OCI-LY3 (cell line): ENCODE data around the gene XYLB.

ENCODE experiments used
- H2AFZ ChIP-seq: fragments of 200-600, 300-600 bp; shearing (Covaris generic); 2 replicates; pipeline ENCODE4 v1.6.0; 2014; ENCODE audit warnings: antibody characterized with exemption, low read depth, low read length
- H3K27ac ChIP-seq: fragments of 200-600, 300-600 bp; sonication (generic); 2 replicates; pipeline ENCODE4 v1.5.1; 2014; ENCODE audit warnings: mild to moderate bottlenecking, low read length, moderate library complexity, mixed read lengths
- H3K27me3 ChIP-seq: fragments of 200-600, 300-600 bp; sonication (generic); 2 replicates; pipeline ENCODE4 v1.6.1; 2014; ENCODE audit warnings: low read depth, low read length, mixed read lengths
- H3K36me3 ChIP-seq: fragments of 200-600, 300-600 bp; sonication (generic); replicated peaks from 2 replicates; pipeline ENCODE3; 2014; ENCODE audit warnings: low read depth, low read length, mixed read lengths
- H3K4me1 ChIP-seq: fragments of 300-600, 200-600 bp; sonication (generic); 2 replicates; pipeline ENCODE4 v1.6.1; 2014; ENCODE audit warnings: low read length, mixed read lengths
- H3K4me2 ChIP-seq: fragments of 200-600, 300-600 bp; sonication (generic); 2 replicates; pipeline ENCODE4 v1.6.1; 2014; ENCODE audit warnings: low read length, mixed read lengths
- H3K4me3 ChIP-seq: fragments of 300-600, 200-600 bp; sonication (generic); 2 replicates; pipeline ENCODE4 v1.5.1; 2014; ENCODE audit warnings: antibody characterized with exemption, mild to moderate bottlenecking, low read length, moderate library complexity
- H3K79me2 ChIP-seq: fragments of 300-600, 200-600 bp; shearing (Covaris generic); 2 replicates; pipeline ENCODE4 v1.6.1; 2014; ENCODE audit warnings: mild to moderate bottlenecking, low read length, mixed read lengths
- H3K9ac ChIP-seq: fragments of 300-600, 200-600 bp; shearing (Covaris generic); 2 replicates; pipeline ENCODE4 v1.6.0; 2014; ENCODE audit warnings: mild to moderate bottlenecking, low read length, moderate library complexity
- H3K9me3 ChIP-seq: fragments of 200-600, 300-600 bp; shearing (Covaris generic); 2 replicates; pipeline ENCODE4 v1.6.1; 2014; ENCODE audit warnings: low read length, mixed read lengths; ENCODE audit not compliant: insufficient read depth
- H4K20me1 ChIP-seq: fragments of 200-600, 300-600 bp; sonication (generic); 2 replicates; pipeline ENCODE4 v1.6.1; 2016; ENCODE audit warnings: low read length, mixed read lengths; ENCODE audit not compliant: insufficient read depth
- EZH2phosphoT487 ChIP-seq: fragments of 200-600 bp; shearing (Covaris generic); IDR thresholded peaks from 2 replicates; pipeline ENCODE4 v1.6.1; 2018; ENCODE audit warnings: antibody characterized with exemption, mixed run types, low read depth
- TF ChIP-seq, protein P1 (sequence below): fragments of 200-600, 300-600 bp; sonication (generic); IDR thresholded peaks from 2 replicates; pipeline ENCODE4 v1.5.1; 2014; ENCODE audit warnings: antibody characterized with exemption, low read length, low read depth

Gene XYLB

GRCh38 chr3:38454884-38455638 lies 108.5 kb downstream of the XYLB start:
- Histone ChIP-seq H2AFZ (no peak overlapping the region), H3K27me3 (no peaks in the 10 kb centered on the region), H3K27ac (no peak overlapping the region), H3K4me3 (peak overlapping the region; percentile 91), H3K4me2 (peak overlapping the region; percentile 74), H3K9ac (peak overlapping the region; percentile 87), H3K4me1 (peaks cover 7% of the 10 kb centered on the region), H3K36me3 (no peaks in the 10 kb centered on the region), H4K20me1 (peaks cover 9% of the 10 kb centered on the region; the same call in 1 of the 2 replicates), H3K79me2 (peaks cover 53% of the 10 kb centered on the region), H3K9me3 (0 out of 2 replicates have a peak, but pooled peaks cover 4% of the 10 kb centered on the region)
- no peak for TF ChIP-seq EZH2phosphoT487
- TF ChIP-seq, protein P1, sequence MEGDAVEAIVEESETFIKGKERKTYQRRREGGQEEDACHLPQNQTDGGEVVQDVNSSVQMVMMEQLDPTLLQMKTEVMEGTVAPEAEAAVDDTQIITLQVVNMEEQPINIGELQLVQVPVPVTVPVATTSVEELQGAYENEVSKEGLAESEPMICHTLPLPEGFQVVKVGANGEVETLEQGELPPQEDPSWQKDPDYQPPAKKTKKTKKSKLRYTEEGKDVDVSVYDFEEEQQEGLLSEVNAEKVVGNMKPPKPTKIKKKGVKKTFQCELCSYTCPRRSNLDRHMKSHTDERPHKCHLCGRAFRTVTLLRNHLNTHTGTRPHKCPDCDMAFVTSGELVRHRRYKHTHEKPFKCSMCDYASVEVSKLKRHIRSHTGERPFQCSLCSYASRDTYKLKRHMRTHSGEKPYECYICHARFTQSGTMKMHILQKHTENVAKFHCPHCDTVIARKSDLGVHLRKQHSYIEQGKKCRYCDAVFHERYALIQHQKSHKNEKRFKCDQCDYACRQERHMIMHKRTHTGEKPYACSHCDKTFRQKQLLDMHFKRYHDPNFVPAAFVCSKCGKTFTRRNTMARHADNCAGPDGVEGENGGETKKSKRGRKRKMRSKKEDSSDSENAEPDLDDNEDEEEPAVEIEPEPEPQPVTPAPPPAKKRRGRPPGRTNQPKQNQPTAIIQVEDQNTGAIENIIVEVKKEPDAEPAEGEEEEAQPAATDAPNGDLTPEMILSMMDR = no peak

DNA sequence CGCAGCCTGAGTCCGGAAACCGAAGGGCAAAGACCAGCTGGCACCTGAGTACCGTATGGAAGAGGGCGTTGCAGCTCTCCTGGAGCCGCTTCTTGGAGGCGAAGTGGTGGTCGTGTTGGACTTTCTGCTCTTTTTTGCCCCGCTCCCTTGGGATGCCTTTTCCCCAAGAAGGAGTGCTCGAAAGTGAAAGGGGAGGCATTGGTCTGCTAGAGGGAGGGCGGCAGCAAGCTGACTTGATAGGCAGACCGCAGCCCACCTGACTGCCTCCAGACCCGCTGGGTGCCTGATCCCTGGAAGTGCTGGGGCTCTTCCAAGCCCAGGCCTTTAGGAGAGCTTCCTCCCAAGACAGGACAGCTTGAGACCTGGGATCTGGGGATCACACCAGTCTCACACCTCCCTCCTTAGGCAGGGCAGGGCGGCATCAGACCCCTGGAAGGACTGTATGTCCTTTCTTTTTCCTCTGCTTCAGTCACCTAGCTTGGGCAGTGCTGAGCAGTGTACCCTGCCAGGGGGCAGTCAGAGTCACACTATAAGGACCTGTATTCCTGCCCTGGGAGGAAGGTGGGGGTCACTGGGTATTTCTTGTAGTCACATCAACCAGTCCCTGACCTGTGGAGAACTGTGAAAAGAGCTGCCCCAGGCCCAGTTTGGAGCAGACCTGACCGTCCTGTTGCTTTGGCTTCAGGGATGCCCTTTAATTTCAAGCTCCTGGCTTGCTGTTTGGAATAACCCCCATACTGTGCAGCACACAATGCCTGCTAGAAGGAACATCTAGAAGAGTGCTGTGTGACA lies 109.2 kb downstream of the XYLB start:
- peaks cover 60% of the 10 kb centered on the region for H3K79me2 ChIP-seq
- TF ChIP-seq, protein P1 = no peak
- no peak for TF ChIP-seq EZH2phosphoT487
- no peak overlapping the region for H3K4me2 ChIP-seq
- no peaks in the 10 kb centered on the region for H3K9me3 ChIP-seq
- no peaks in the 10 kb centered on the region for H3K27me3 ChIP-seq
- no peak overlapping the region for H3K27ac ChIP-seq
- H3K4me1 ChIP-seq = peaks cover 7% of the 10 kb centered on the region
- no peak overlapping the region for H3K9ac ChIP-seq
- peaks cover 15% of the 10 kb centered on the region; the same call in 1 of the 2 replicates for H4K20me1 ChIP-seq
- H2AFZ ChIP-seq = no peak overlapping the region
- H3K36me3 ChIP-seq = no peaks in the 10 kb centered on the region
- H3K4me3 ChIP-seq = no peak overlapping the region

- Histone ChIP-seq H3K4me3 (no peak overlapping the region), H3K27me3 (no peaks in the 10 kb centered on the region), H3K9me3 (no peaks in the 10 kb centered on the region), H3K27ac (no peak overlapping the region), H2AFZ (no peak overlapping the region), H3K4me2 (no peak overlapping the region), H3K4me1 (peaks cover 7% of the 10 kb centered on the region), H3K9ac (no peak overlapping the region), H3K79me2 (peaks cover 66% of the 10 kb centered on the region), H3K36me3 (no peaks in the 10 kb centered on the region), H4K20me1 (peaks cover 20% of the 10 kb centered on the region; the same call in 1 of the 2 replicates)
- no peak for TF ChIP-seq EZH2phosphoT487
- TF ChIP-seq, protein P1 = no peak
Observed at GRCh38 chr3:38457111-38458003, 110.8 kb downstream of the XYLB start.
